ENCODE data around the gene STUB1. TPM values are rescaled to one million over a fixed set of nuclear protein-coding genes. Genes with fewer than 3 reads are reported as not detected.

Gene STUB1
- total and polyA plus RNA-seq, 4 donors = 32.4 to 74.4 (median 50.2) TPM

GRCh38 chr16:720990-721764 lies 41.0 kb downstream of the STUB1 start, which contains the start of gene ANTKMT:
Gene ANTKMT (plus strand): TSS chr16:721146. CDS start chr16:721275, 129 bp downstream.
- Histone ChIP-seq H3K9me3 (ENCODE audit: control insufficient read depth in 4 of 4, low read length in 3 of 4) (no peaks in the 10 kb centered on the region), H3K27ac (ENCODE audit: low read depth in 1 of 2, low read length in 2 of 2) (peak within 1 kb of the TSS; percentile 53 to 84), H3K4me3 (ENCODE audit: low read depth in 1 of 3, low read length in 3 of 3) (peak within 1 kb of the TSS; percentile 73 to 86 (median 82)), H3K27me3 (ENCODE audit: control insufficient read depth in 4 of 4, insufficient read depth in 4 of 4, low read length in 3 of 4) (no peaks in the 10 kb centered on the region), H3K9ac (ENCODE audit: low read depth in 1 of 2, low read length in 2 of 2) (peak within 1 kb of the TSS in 1 of 2 donors; percentile 87), H3K4me1 (ENCODE audit: control insufficient read depth in 4 of 4, insufficient read depth in 4 of 4, low read length in 3 of 4) (peaks cover 15 to 33% (median 25%) of the 10 kb centered on the region in 4 donors), H3K36me3 (ENCODE audit: control insufficient read depth in 4 of 4, insufficient read depth in 3 of 4, low read depth in 1 of 4, low read length in 3 of 4) (peaks cover 0 to 2% (median 0%) of the 10 kb centered on the region in 4 donors)
- TF ChIP-seq FOXA2 (IDR thresholded peaks at IDR 0.05) (no peak), GABPA (IDR thresholded peaks at IDR 0.05 in 1 of 2, conservative IDR thresholded peaks at IDR 0.05 in 1 of 2) (peak in 1 of 2 donors; percentile 77), HNF4A (conservative IDR thresholded peaks at IDR 0.05) (no peak)
- 11% methylated on average over 106 of the region's 106 CpGs for WGBS
- DNase-seq (ENCODE audit: low spot score) = peak; percentile 79

GRCh38 chr16:721765-722540 lies 41.7 kb downstream of the STUB1 start:
- TF ChIP-seq HNF4A (conservative IDR thresholded peaks at IDR 0.05) (no peak), EGR1 (IDR thresholded peaks at IDR 0.05; ENCODE audit: low read depth in 2 of 2) (no peak), ZBTB33 (IDR thresholded peaks at IDR 0.05) (no peak), ATF3 (IDR thresholded peaks at IDR 0.05) (no peak), CTCF (IDR thresholded peaks at IDR 0.05; ENCODE audit: low read depth, low read length, missing input control) (no peak), NR2F2 (IDR thresholded peaks at IDR 0.05) (no peak), YY1 (IDR thresholded peaks at IDR 0.05) (no peak), RAD21 (IDR thresholded peaks at IDR 0.05) (no peak), RXRA (IDR thresholded peaks at IDR 0.05) (no peak), HNF4G (IDR thresholded peaks at IDR 0.05) (no peak), TAF1 (conservative IDR thresholded peaks at IDR 0.05) (no peak), JUND (IDR thresholded peaks at IDR 0.05) (no peak), FOXA2 (IDR thresholded peaks at IDR 0.05) (no peak), SP1 (IDR thresholded peaks at IDR 0.05) (no peak), REST (IDR thresholded peaks at IDR 0.05) (no peak), GABPA (IDR thresholded peaks at IDR 0.05 in 1 of 2, conservative IDR thresholded peaks at IDR 0.05 in 1 of 2) (no peak), MAX (IDR thresholded peaks at IDR 0.05) (no peak)

More at GRCh38 chr16:721765-722540, 41.7 kb downstream of the STUB1 start:
- Histone ChIP-seq H3K36me3 (ENCODE audit: control insufficient read depth in 4 of 4, insufficient read depth in 3 of 4, low read depth in 1 of 4, low read length in 3 of 4) (no peaks in the 10 kb centered on the region), H3K27ac (ENCODE audit: low read depth in 1 of 2, low read length in 2 of 2) (no peak overlapping the region), H3K9ac (ENCODE audit: low read depth in 1 of 2, low read length in 2 of 2) (no peak overlapping the region), H3K4me3 (ENCODE audit: low read depth in 1 of 3, low read length in 3 of 3) (peak overlapping the region in 2 of 3 donors; percentile 73 to 86), H3K27me3 (ENCODE audit: control insufficient read depth in 4 of 4, insufficient read depth in 4 of 4, low read length in 3 of 4) (no peaks in the 10 kb centered on the region), H3K9me3 (ENCODE audit: control insufficient read depth in 4 of 4, low read length in 3 of 4) (no peaks in the 10 kb centered on the region), H3K4me1 (ENCODE audit: control insufficient read depth in 4 of 4, insufficient read depth in 4 of 4, low read length in 3 of 4) (peaks cover 8 to 28% (median 20%) of the 10 kb centered on the region in 4 donors)
- no peak for DNase-seq (ENCODE audit: low spot score)
- 90% methylated on average over 51 of the region's 51 CpGs for WGBS

Measured in liver (tissue), 9 donors.